SK-N-SH (cell line): ENCODE measurements around the gene UQCR10. TPM values are rescaled to one million over a fixed set of nuclear protein-coding genes. Genes with fewer than 3 reads are reported as not detected.

ENCODE experiments used
- CTCF ChIA-PET: fragments of 300-600, 350-600 bp; formaldehyde crosslinking; extraction: SDS; loops from one replicate; lab custom pipeline; 2021; lab: Yijun Ruan, JAX
- POLR2A ChIA-PET: fragments of 350-600 bp; sonication (Branson Sonifier 250); formaldehyde crosslinking; extraction: SDS; loops from one replicate; lab custom pipeline; 2020; ENCODE audit warnings: antibody characterized with exemption, inconsistent platforms; lab: Yijun Ruan, JAX
- DNase-seq: peaks from one replicate; pipeline ENCODE4 v3.0.0; 2012
- H2AFZ ChIP-seq: fragments of 200-600 bp; sonication (generic); 2 replicates; pipeline ENCODE4 v1.8.1; 2016; ENCODE audit warnings: antibody characterized with exemption, mild to moderate bottlenecking, low read depth
- H3F3A ChIP-seq: fragments of 200-600 bp; sonication (generic); replicated peaks from 2 replicates; pipeline ENCODE3; 2016; ENCODE audit warnings: antibody characterized with exemption, mild to moderate bottlenecking; ENCODE audit not compliant: insufficient read depth
- H3K27ac ChIP-seq, 2 experiments: fragments of 200-500 bp in 1 of 2; fragments of 200-600 bp in 1 of 2; sonication (Bioruptor generic) in 1 of 2; sonication (generic), shearing (Covaris generic) in 1 of 2; 2 replicates each; pipeline versions ENCODE4 v1.5.1 to v1.6.1; 2014 to 2016; ENCODE audit warnings: low read depth in 2 of 2, inconsistent platforms in 1 of 2, low read length in 1 of 2, mild to moderate bottlenecking in 1 of 2, mixed read lengths in 1 of 2
- H3K27me3 ChIP-seq: fragments of 200-600 bp; sonication (generic), shearing (Covaris generic); 2 replicates; pipeline ENCODE4 v1.6.1; 2016; ENCODE audit warnings: mixed run types; ENCODE audit not compliant: insufficient read depth
- H3K36me3 ChIP-seq, 2 experiments: fragments of 200-500 bp in 1 of 2; fragments of 200-600 bp in 1 of 2; sonication (Bioruptor generic) in 1 of 2; sonication (generic) in 1 of 2; replicated peaks in 1 of 2; 2 replicates each; pipeline versions ENCODE3 to v1.5.1; 2014 to 2016; ENCODE audit warnings: low read length in 1 of 2, mild to moderate bottlenecking in 1 of 2; ENCODE audit not compliant: insufficient read depth in 2 of 2, control insufficient read depth in 1 of 2
- H3K4me1 ChIP-seq, 2 experiments: fragments of 200-500 bp in 1 of 2; fragments of 200-600 bp in 1 of 2; sonication (Bioruptor generic) in 1 of 2; sonication (generic), shearing (Covaris generic) in 1 of 2; 2 replicates each; pipeline versions ENCODE4 v1.5.1 to v1.6.1; 2014 to 2016; ENCODE audit warnings: low read depth in 1 of 2, low read length in 1 of 2, mixed run types in 1 of 2; ENCODE audit not compliant: insufficient read depth in 2 of 2, control insufficient read depth in 1 of 2
- H3K4me2 ChIP-seq: fragments of 200-600 bp; sonication (generic), shearing (Covaris generic); 2 replicates; pipeline ENCODE4 v1.6.1; 2017; ENCODE audit warnings: mixed run types
- H3K4me3 ChIP-seq, 2 experiments: fragments of 200-500 bp in 1 of 2; fragments of 200-600 bp in 1 of 2; sonication (Bioruptor generic) in 1 of 2; sonication (generic), shearing (Covaris generic) in 1 of 2; 2 replicates each; pipeline versions ENCODE4 v1.5.1 to v1.8.1; 2014 to 2016; ENCODE audit warnings: low read depth in 2 of 2, inconsistent platforms in 1 of 2, low read length in 1 of 2, mild to moderate bottlenecking in 1 of 2, mixed read lengths in 1 of 2, moderate library complexity in 1 of 2
- H3K79me2 ChIP-seq: fragments of 200-600 bp; sonication (generic); 2 replicates; pipeline ENCODE4 v1.8.1; 2017; ENCODE audit warnings: mild to moderate bottlenecking; ENCODE audit not compliant: insufficient read depth
- H3K9ac ChIP-seq: fragments of 200-600 bp; sonication (generic); 2 replicates; pipeline ENCODE4 v1.6.1; 2017; ENCODE audit warnings: mixed run types
- H3K9me2 ChIP-seq: fragments of 200-600 bp; sonication (generic); 2 replicates; pipeline ENCODE4 v1.6.1; 2017; ENCODE audit warnings: mixed run types
- H3K9me3 ChIP-seq: fragments of 200-600 bp; sonication (generic); 2 replicates; pipeline ENCODE4 v1.6.1; 2017; ENCODE audit warnings: mixed run types, mild to moderate bottlenecking, moderate library complexity
- H4K20me1 ChIP-seq: fragments of 200-600 bp; sonication (generic); 2 replicates; pipeline ENCODE4 v1.6.1; 2017; ENCODE audit warnings: mild to moderate bottlenecking, mixed run types; ENCODE audit not compliant: insufficient read depth
- CTCF ChIP-seq: fragments of 200-600 bp; sonication (generic); IDR thresholded peaks from 2 replicates; pipeline ENCODE4 v1.6.1; 2017; ENCODE audit warnings: antibody characterized with exemption, mild to moderate bottlenecking, moderate library complexity
- FOSL2 ChIP-seq: IDR thresholded peaks from 2 replicates; pipeline ENCODE4 v1.4.0; 2012; ENCODE audit warnings: low read depth, mild to moderate bottlenecking, moderate library complexity, borderline replicate concordance
- FOXJ3 ChIP-seq: sonication (generic); formaldehyde crosslinking; IDR thresholded peaks from 2 replicates; pipeline ENCODE4 v1.5.1; 2020; ENCODE audit warnings: mild to moderate bottlenecking, missing genetic modification reagents
- GABPA ChIP-seq: IDR thresholded peaks from 2 replicates; pipeline ENCODE4 v1.4.0; 2012; ENCODE audit warnings: low read depth, mild to moderate bottlenecking
- RAD21 ChIP-seq: IDR thresholded peaks from 2 replicates; pipeline ENCODE4 v1.6.1; 2012; ENCODE audit warnings: mild to moderate bottlenecking, low read length
- RFX5 ChIP-seq: IDR thresholded peaks from 2 replicates; pipeline ENCODE4 v1.6.1; 2012; ENCODE audit warnings: mild to moderate bottlenecking, improper control_type of control experiment, low read length
- SMC3 ChIP-seq: IDR thresholded peaks from 2 replicates; pipeline ENCODE4 v1.6.1; 2012; ENCODE audit warnings: low read depth, low read length, improper control_type of control experiment
- WGBS: methylation state at CpG from one replicate; pipeline ENCODE4 v1.1.6; 2017; ENCODE audit warnings: low lambda C conversion rate; 5-methylcytosine and 5-hydroxymethylcytosine counted together
- polyA plus RNA-seq, 3 experiments: library from polyadenylated mRNA; depleted of rRNA; stranded (reverse); fragments of >200 nt; gene quantifications; 2 replicates each; pipeline ENCODE4 v1.2.3, GENCODE V29; 2012

Gene UQCR10
- polyA plus RNA-seq, 1 of the 3 experiments (the other 2 are of a cell fraction), result 248 TPM

GRCh38 chr22:29804985-29805384 lies 37.8 kb downstream of the UQCR10 start:
- POLR2A ChIA-PET, result no interaction called here
- Histone ChIP-seq H3K4me3 (no peak overlapping the region), H3K4me2 (no peak overlapping the region), H2AFZ (no peak overlapping the region), H3K4me1 (peaks cover 0 to 1% of the 10 kb centered on the region in 2 experiments; a peak in 1 of 4 replicates), H3F3A (no peaks in the 10 kb centered on the region), H3K9me3 (no peaks in the 10 kb centered on the region), H3K9me2 (no peaks in the 10 kb centered on the region), H3K36me3 (peaks cover 31 to 72% of the 10 kb centered on the region in 2 experiments), H3K27me3 (no peaks in the 10 kb centered on the region), H3K79me2 (no peaks in the 10 kb centered on the region), H3K27ac (no peak overlapping the region), H3K9ac (no peak overlapping the region), H4K20me1 (no peaks in the 10 kb centered on the region)
- CTCF ChIA-PET, result interaction anchor here (0.7 to 1.9 kb wide), 4 partner anchors 13 to 284 kb away, joined by 3 to 6 read pairs (median 4); no protein-coding TSS in a partner anchor
- WGBS, result 100% methylated on average over 1 of the region's 2 CpGs
- TF ChIP-seq GABPA, result no peak
- no peak for DNase-seq

GRCh38 chr22:29806196-29806595 lies 39.0 kb downstream of the UQCR10 start:
- H3F3A ChIP-seq, result no peaks in the 10 kb centered on the region
- H3K27me3 ChIP-seq, result no peaks in the 10 kb centered on the region
- TF ChIP-seq CTCF (no peak), SMC3 (no peak), FOSL2 (no peak), RFX5 (no peak)
- no peak overlapping the region for H3K4me3 ChIP-seq
- no peaks in the 10 kb centered on the region for H3K4me1 ChIP-seq
- H3K36me3 ChIP-seq, result peaks cover 36 to 62% of the 10 kb centered on the region in 2 experiments
- POLR2A ChIA-PET, result no interaction called here
- DNase-seq, result no peak
- no peaks in the 10 kb centered on the region for H3K9me2 ChIP-seq
- no peak overlapping the region for H2AFZ ChIP-seq
- H4K20me1 ChIP-seq, result no peaks in the 10 kb centered on the region
- H3K27ac ChIP-seq, result no peak overlapping the region
- CTCF ChIA-PET, result interaction anchor here (0.9 to 1.3 kb wide), 3 partner anchors 12 to 279 kb away, joined by 3 read pairs; no protein-coding TSS in a partner anchor
- WGBS, result 84% methylated on average over 3 of the region's 6 CpGs
- no peak overlapping the region for H3K9ac ChIP-seq
- H3K9me3 ChIP-seq, result no peaks in the 10 kb centered on the region
- no peak overlapping the region for H3K4me2 ChIP-seq
- no peaks in the 10 kb centered on the region for H3K79me2 ChIP-seq

GRCh38 chr22:29810216-29810615 lies 43.0 kb downstream of the UQCR10 start:
- no peaks in the 10 kb centered on the region for H3K27me3 ChIP-seq
- no peaks in the 10 kb centered on the region for H4K20me1 ChIP-seq
- H3F3A ChIP-seq, result no peaks in the 10 kb centered on the region
- peaks cover 42 to 63% of the 10 kb centered on the region in 2 experiments for H3K36me3 ChIP-seq
- H3K27ac ChIP-seq, result no peak overlapping the region
- no peak for TF ChIP-seq RAD21
- no peak for TF ChIP-seq CTCF
- no peak for TF ChIP-seq FOXJ3 (CRISPR knock-in tag)
- H3K4me2 ChIP-seq, result no peak overlapping the region
- ChIA-PET CTCF (interaction anchor here (1.1 to 1.2 kb wide), 2 partner anchors 180 to 278 kb away, joined by 3 to 4 read pairs; no protein-coding TSS in a partner anchor), POLR2A (no interaction called here)
- H3K79me2 ChIP-seq, result no peaks in the 10 kb centered on the region
- no peaks in the 10 kb centered on the region for H3K9me2 ChIP-seq
- H3K4me3 ChIP-seq, result no peak overlapping the region
- H2AFZ ChIP-seq, result no peak overlapping the region
- no peak overlapping the region for H3K9ac ChIP-seq
- H3K9me3 ChIP-seq, result no peaks in the 10 kb centered on the region
- H3K4me1 ChIP-seq, result no peaks in the 10 kb centered on the region
- 92% methylated on average over 2 of the region's 2 CpGs for WGBS
- DNase-seq, result no peak
